HCT116 (cell line): ENCODE data around the gene MOB3B. TPM values are rescaled to one million over a fixed set of nuclear protein-coding genes. Genes with fewer than 3 reads are reported as not detected.

ENCODE experiments used
- ATAC-seq: fragments of 200-7000 bp; cut with Tn5 transposase; 2 replicates; pipeline ENCODE4 v1.9.1; 2020; ENCODE audit warnings: mild to moderate bottlenecking, moderate library complexity
- BruUV-seq: library from RNA; stranded (reverse); fragments of 400-500 nt; replicated peaks from 2 replicates; lab custom pipeline; 2021; lab: Mats Ljungman, UMichigan
- CTCF ChIA-PET: fragments of 300-600 bp; sonication (Branson Sonifier 250); formaldehyde crosslinking; loops from one replicate; lab custom pipeline; 2021; ENCODE audit warnings: antibody characterized with exemption; lab: Charles Lee
- POLR2A ChIA-PET: fragments of 300-600, 350-600 bp; sonication (Branson Sonifier 250); formaldehyde crosslinking; loops from one replicate; lab custom pipeline; 2021; ENCODE audit warnings: antibody characterized with exemption; lab: Charles Lee
- RAD21 ChIA-PET, 2 experiments: fragments of 300-600 bp; sonication (Branson Sonifier 250); formaldehyde crosslinking; loops; one replicate each; lab custom pipeline; 2023; ENCODE audit warnings: low total read pairs in 2 of 2; ENCODE audit not compliant: uncharacterized antibody in 2 of 2, unreplicated experiment in 2 of 2, low non-redundant PET in 1 of 2; lab: Charles Lee
- DNase-seq: peaks from one replicate; pipeline ENCODE4 v3.0.0-alpha.2; 2010; ENCODE audit warnings: low read depth, low spot score
- H2AFZ ChIP-seq: fragments of 200-600 bp; shearing (Covaris generic), sonication (generic); 2 replicates; pipeline ENCODE4 v1.6.1; 2017; ENCODE audit warnings: low read depth, mixed run types, mixed read lengths, antibody characterized with exemption, low read length; ENCODE audit not compliant: poor library complexity, severe bottlenecking
- H3K27ac ChIP-seq: 2 replicates; pipeline ENCODE4 v1.5.1; 2012; ENCODE audit warnings: low read depth, low read length
- H3K27me3 ChIP-seq: fragments of 200-600 bp; sonication (generic); 2 replicates; pipeline ENCODE4 v1.6.1; 2016; ENCODE audit warnings: mixed run types, low read length, mixed read lengths; ENCODE audit not compliant: insufficient read depth
- H3K36me3 ChIP-seq, 2 experiments: fragments of 200-500 bp in 1 of 2; fragments of 200-600 bp in 1 of 2; sonication (Bioruptor generic) in 1 of 2; sonication (generic) in 1 of 2; 2 replicates each; pipeline versions ENCODE4 v1.5.1 to v1.6.1; 2014 to 2016; ENCODE audit warnings: low read length in 2 of 2, inconsistent platforms in 1 of 2, mixed read lengths in 1 of 2, mixed run types in 1 of 2; ENCODE audit not compliant: insufficient read depth in 2 of 2, control insufficient read depth in 1 of 2
- H3K4me1 ChIP-seq, 2 experiments: fragments of 200-600 bp in 1 of 2; sonication (generic) in 1 of 2; 2 replicates each; pipeline versions ENCODE4 v1.5.1 to v1.6.1; 2012 to 2017; ENCODE audit warnings: low read length in 2 of 2, inconsistent platforms in 1 of 2, mild to moderate bottlenecking in 1 of 2, mixed read lengths in 1 of 2, mixed run types in 1 of 2, moderate library complexity in 1 of 2; ENCODE audit not compliant: insufficient read depth in 2 of 2, control insufficient read depth in 1 of 2
- H3K4me2 ChIP-seq: fragments of 200-600 bp; sonication (generic); 2 replicates; pipeline ENCODE4 v1.6.1; 2017; ENCODE audit warnings: mixed run types, low read length, mixed read lengths
- H3K4me3 ChIP-seq, 2 experiments: fragments of 200-600 bp in 1 of 2; sonication (generic) in 1 of 2; replicated peaks in 1 of 2; 2 replicates each; pipeline ENCODE4 v1.5.1; 2011 to 2016; ENCODE audit warnings: low read length in 2 of 2, control low read depth in 1 of 2, low read depth in 1 of 2, mild to moderate bottlenecking in 1 of 2, mixed read lengths in 1 of 2, mixed run types in 1 of 2
- H3K79me2 ChIP-seq: fragments of 200-600 bp; sonication (generic); 2 replicates; pipeline ENCODE4 v1.6.1; 2017; ENCODE audit warnings: mild to moderate bottlenecking, mixed run types, low read length, moderate library complexity, mixed read lengths; ENCODE audit not compliant: insufficient read depth
- H3K9ac ChIP-seq: fragments of 200-600 bp; sonication (generic); 2 replicates; pipeline ENCODE4 v1.6.1; 2016; ENCODE audit warnings: low read length, mixed read lengths
- H3K9me2 ChIP-seq: fragments of 200-600 bp; sonication (generic), shearing (Covaris generic); 2 replicates; pipeline ENCODE4 v1.6.1; 2017; ENCODE audit warnings: mixed run types, mild to moderate bottlenecking, moderate library complexity; ENCODE audit not compliant: insufficient read depth
- H3K9me3 ChIP-seq, 2 experiments: fragments of 200-500 bp in 1 of 2; fragments of 200-600 bp in 1 of 2; sonication (Bioruptor generic) in 1 of 2; sonication (generic) in 1 of 2; 2 replicates each; pipeline ENCODE4 v1.6.1; 2014 to 2017; ENCODE audit warnings: low read length in 2 of 2, mixed read lengths in 2 of 2, inconsistent platforms in 1 of 2, low read depth in 1 of 2, mild to moderate bottlenecking in 1 of 2, mixed run types in 1 of 2, moderate library complexity in 1 of 2; ENCODE audit not compliant: control insufficient read depth in 1 of 2, insufficient read depth in 1 of 2
- H4K20me1 ChIP-seq: fragments of 200-600 bp; sonication (generic), shearing (Covaris generic); 2 replicates; pipeline ENCODE4 v1.6.1; 2017; ENCODE audit warnings: mixed run types, mild to moderate bottlenecking, moderate library complexity; ENCODE audit not compliant: insufficient read depth
- CEBPB ChIP-seq: IDR thresholded peaks from 2 replicates; pipeline ENCODE4 v1.6.1; 2012; ENCODE audit warnings: low read depth
- EZH2 ChIP-seq: fragments of 200-600 bp; sonication (generic); IDR thresholded peaks from 2 replicates; pipeline ENCODE4 v1.6.1; 2017; ENCODE audit warnings: antibody characterized with exemption, mixed run types
- FOSL1 ChIP-seq: IDR thresholded peaks from 2 replicates; pipeline ENCODE4 v1.6.1; 2012; ENCODE audit warnings: low read depth
- JUND ChIP-seq: IDR thresholded peaks from 2 replicates; pipeline ENCODE4 v1.6.1; 2012
- POLR2AphosphoS5 ChIP-seq: IDR thresholded peaks from 2 replicates; pipeline ENCODE4 v1.6.1; 2011; ENCODE audit warnings: mild to moderate bottlenecking, low read depth, low read length, moderate library complexity
- RAD21 ChIP-seq: IDR thresholded peaks from 2 replicates; pipeline ENCODE4 v1.6.1; 2012; ENCODE audit warnings: low read depth, mild to moderate bottlenecking
- SIN3A ChIP-seq: IDR thresholded peaks from 2 replicates; pipeline ENCODE4 v1.6.1; 2012; ENCODE audit warnings: low read depth
- TCF7L2 ChIP-seq: IDR thresholded peaks from 2 replicates; pipeline ENCODE4 v1.7.0; 2011; ENCODE audit warnings: borderline replicate concordance, inconsistent platforms; ENCODE audit not compliant: insufficient read depth, insufficient read length; ENCODE audit errors: extremely low read depth
- YY1 ChIP-seq: IDR thresholded peaks from 2 replicates; pipeline ENCODE4 v1.6.1; 2011; ENCODE audit warnings: low read length, low read depth, moderate library complexity, mild to moderate bottlenecking; ENCODE audit not compliant: insufficient replicate concordance; ENCODE audit errors: extremely low read depth
- ZFX ChIP-seq: fragments of 450-650 bp; IDR thresholded peaks from 2 replicates; pipeline ENCODE4 v1.6.1; 2017
- ZNF274 ChIP-seq: fragments of 200-500 bp; sonication (Bioruptor generic); IDR thresholded peaks from 2 replicates; pipeline ENCODE4 v1.6.1; 2014; ENCODE audit warnings: mild to moderate bottlenecking, low read depth, low read length, inconsistent platforms
- intact Hi-C: fragments of 100-400 bp; cut with micrococcal nuclease; formaldehyde crosslinking; loops from 2 replicates; pipeline ENCODE4 v1.10.0; 2022
- total RNA-seq: library from RNA; stranded (reverse); gene quantifications from one replicate; pipeline ENCODE4 v1.2.1, GENCODE V29; 2021; ENCODE audit not compliant: unreplicated experiment
- TF ChIP-seq, protein P1 (sequence below): IDR thresholded peaks from 2 replicates; pipeline ENCODE4 v1.6.1; 2011; ENCODE audit warnings: mild to moderate bottlenecking, low read length, moderate library complexity; ENCODE audit not compliant: insufficient replicate concordance; ENCODE audit errors: extremely low read depth

MOB3B gene
- total RNA-seq, 1 experiment from 2014 or later = 1.2 TPM

DNA sequence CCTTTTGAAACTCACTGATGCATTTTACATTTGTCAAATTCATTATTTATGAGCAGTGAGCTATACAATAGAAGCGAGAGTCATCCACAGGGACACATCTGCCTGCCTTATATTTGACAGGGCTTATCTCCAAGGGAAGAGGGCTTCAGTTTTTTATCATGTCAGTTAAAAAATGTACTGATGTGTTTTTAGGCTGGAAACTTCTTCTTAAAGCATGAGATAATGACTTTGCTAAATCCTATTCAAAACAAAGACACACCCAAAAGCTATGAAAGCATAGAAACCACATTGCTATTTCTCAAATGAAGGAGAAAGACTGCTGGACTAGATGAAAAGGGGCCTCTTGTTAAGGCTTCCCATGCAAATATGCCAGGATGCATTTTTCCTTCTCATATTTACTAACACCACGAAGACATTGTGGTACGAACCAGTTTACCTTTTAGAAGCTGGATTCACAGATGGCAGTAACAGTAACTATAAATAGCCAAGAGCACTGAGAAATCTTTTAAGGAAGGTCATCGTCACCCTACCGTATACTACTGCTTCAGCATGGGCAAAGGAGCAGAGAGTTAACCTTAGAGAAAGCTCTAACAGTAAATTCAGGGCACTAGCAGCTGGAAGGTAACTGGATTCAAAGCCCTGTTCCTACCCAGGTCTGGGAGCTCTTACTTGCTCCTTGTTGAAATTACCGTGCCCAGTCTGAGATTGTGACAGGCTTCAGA, 91.8 kb downstream of the MOB3B start (continued):
- TF ChIP-seq EZH2 (no peak), YY1 (no peak), TCF7L2 (no peak), SIN3A (no peak), CEBPB (no peak)
- TF ChIP-seq, protein P1, sequence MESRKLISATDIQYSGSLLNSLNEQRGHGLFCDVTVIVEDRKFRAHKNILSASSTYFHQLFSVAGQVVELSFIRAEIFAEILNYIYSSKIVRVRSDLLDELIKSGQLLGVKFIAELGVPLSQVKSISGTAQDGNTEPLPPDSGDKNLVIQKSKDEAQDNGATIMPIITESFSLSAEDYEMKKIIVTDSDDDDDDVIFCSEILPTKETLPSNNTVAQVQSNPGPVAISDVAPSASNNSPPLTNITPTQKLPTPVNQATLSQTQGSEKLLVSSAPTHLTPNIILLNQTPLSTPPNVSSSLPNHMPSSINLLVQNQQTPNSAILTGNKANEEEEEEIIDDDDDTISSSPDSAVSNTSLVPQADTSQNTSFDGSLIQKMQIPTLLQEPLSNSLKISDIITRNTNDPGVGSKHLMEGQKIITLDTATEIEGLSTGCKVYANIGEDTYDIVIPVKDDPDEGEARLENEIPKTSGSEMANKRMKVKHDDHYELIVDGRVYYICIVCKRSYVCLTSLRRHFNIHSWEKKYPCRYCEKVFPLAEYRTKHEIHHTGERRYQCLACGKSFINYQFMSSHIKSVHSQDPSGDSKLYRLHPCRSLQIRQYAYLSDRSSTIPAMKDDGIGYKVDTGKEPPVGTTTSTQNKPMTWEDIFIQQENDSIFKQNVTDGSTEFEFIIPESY = no peak

DNA sequence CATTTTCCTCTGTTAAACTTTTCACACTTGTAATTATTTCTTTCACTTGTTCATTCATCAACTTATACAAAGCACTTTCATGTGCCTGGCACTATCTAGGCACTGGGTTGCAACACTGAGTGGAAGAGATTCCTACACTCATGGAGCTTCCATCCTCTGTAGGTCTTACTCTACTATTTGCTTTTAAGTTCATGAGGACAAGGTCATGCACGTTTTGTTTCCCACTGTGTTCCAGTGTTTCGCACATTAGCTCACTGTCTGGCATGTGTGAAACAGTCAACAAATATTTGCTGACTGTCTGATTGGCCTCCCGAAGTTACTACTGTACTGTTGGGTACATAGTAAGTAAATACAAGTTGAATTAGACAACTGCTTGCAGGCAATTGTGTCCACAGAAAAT, 93.4 kb downstream of the MOB3B start:
- H3K4me1 ChIP-seq = no peaks in the 10 kb centered on the region
- intact Hi-C loops = no loop called here
- H3K27ac ChIP-seq = no peak overlapping the region
- ATAC-seq (no peak), DNase-seq (no peak)
- no peak for TF ChIP-seq TCF7L2
- no peak for TF ChIP-seq JUND
- no peak for TF ChIP-seq RAD21
- no peak for TF ChIP-seq ZFX
- TF ChIP-seq POLR2AphosphoS5 = no peak
- TF ChIP-seq FOSL1 = no peak
- no peak for TF ChIP-seq ZNF274
- no peak overlapping the region for H3K4me2 ChIP-seq
- CTCF ChIA-PET = no interaction called here
- no peaks in the 10 kb centered on the region for H3K27me3 ChIP-seq
- no peaks in the 10 kb centered on the region for H4K20me1 ChIP-seq
- no peak overlapping the region for H2AFZ ChIP-seq
- no peaks in the 10 kb centered on the region for H3K36me3 ChIP-seq
- no peak overlapping the region for H3K4me3 ChIP-seq
- RAD21 ChIA-PET = no interaction called here
- H3K9ac ChIP-seq = no peak overlapping the region
- POLR2A ChIA-PET = no interaction called here
- H3K9me3 ChIP-seq = no peaks in the 10 kb centered on the region
- H3K79me2 ChIP-seq = no peaks in the 10 kb centered on the region
- BruUV-seq = no TSS peak
- no peaks in the 10 kb centered on the region for H3K9me2 ChIP-seq
